GM18873 (cell line): ENCODE results near the gene FILIP1L.

Experiments
- ATAC-seq: cut with Tn5 transposase; IDR thresholded peaks from one replicate; pipeline ENCODE4 v1.9.1; 2021; ENCODE audit warnings: mild to moderate bottlenecking, moderate library complexity, moderate number of reproducible peaks; ENCODE audit not compliant: unreplicated experiment, low FRiP score

FILIP1L gene

GRCh38 chr3:99958222-99958912 lies 155.9 kb downstream of the FILIP1L start:
- no peak for ATAC-seq

- ATAC-seq: no peak
Measured at GRCh38 chr3:99957151-99957796, 157.0 kb downstream of the FILIP1L start.

- no peak for ATAC-seq
Measured at GRCh38 chr3:99955773-99956562, 158.3 kb downstream of the FILIP1L start.

GRCh38 chr3:99954914-99955644 lies 159.2 kb downstream of the FILIP1L start:
- no peak for ATAC-seq

GRCh38 chr3:99953596-99953995 lies 160.7 kb downstream of the FILIP1L start:
- no peak for ATAC-seq

- ATAC-seq: no peak
Measured at GRCh38 chr3:99952306-99952705, 162.0 kb downstream of the FILIP1L start.

GRCh38 chr3:99951701-99952100 lies 162.6 kb downstream of the FILIP1L start:
- no peak for ATAC-seq

GRCh38 chr3:99950921-99951320 lies 163.4 kb downstream of the FILIP1L start:
- no peak for ATAC-seq

- no peak for ATAC-seq
Measured at GRCh38 chr3:99949956-99950670, 164.2 kb downstream of the FILIP1L start.

- no peak for ATAC-seq
Measured at GRCh38 chr3:99948467-99949089, 165.7 kb downstream of the FILIP1L start.

GRCh38 chr3:99947356-99947755 lies 166.9 kb downstream of the FILIP1L start:
- no peak for ATAC-seq

GRCh38 chr3:99945328-99945995 lies 168.8 kb downstream of the FILIP1L start:
- no peak for ATAC-seq

- ATAC-seq: no peak
Measured at GRCh38 chr3:99943931-99944761, 170.2 kb downstream of the FILIP1L start.

GRCh38 chr3:99941211-99941610 lies 173.1 kb downstream of the FILIP1L start:
- ATAC-seq: no peak

GRCh38 chr3:99940350-99940749 lies 174.0 kb downstream of the FILIP1L start:
- no peak for ATAC-seq

- no peak for ATAC-seq
Measured at GRCh38 chr3:99939876-99940275, 174.4 kb downstream of the FILIP1L start.

GRCh38 chr3:99938270-99938911 lies 175.9 kb downstream of the FILIP1L start:
- ATAC-seq: no peak
